Measurements from ENCODE around the gene TTC3. TPM values are rescaled to one million over a fixed set of nuclear protein-coding genes. Genes with fewer than 3 reads are reported as not detected.
"Not testable (repeated sequence)": the region's sequence is repeated elsewhere in the genome, so short reads cannot be mapped to it uniquely, and the experiment has no call there.

Gene TTC3
- total RNA-seq, 3 donors from 2014 or later, result 67.2 to 126 (median 98.1) TPM

DNA sequence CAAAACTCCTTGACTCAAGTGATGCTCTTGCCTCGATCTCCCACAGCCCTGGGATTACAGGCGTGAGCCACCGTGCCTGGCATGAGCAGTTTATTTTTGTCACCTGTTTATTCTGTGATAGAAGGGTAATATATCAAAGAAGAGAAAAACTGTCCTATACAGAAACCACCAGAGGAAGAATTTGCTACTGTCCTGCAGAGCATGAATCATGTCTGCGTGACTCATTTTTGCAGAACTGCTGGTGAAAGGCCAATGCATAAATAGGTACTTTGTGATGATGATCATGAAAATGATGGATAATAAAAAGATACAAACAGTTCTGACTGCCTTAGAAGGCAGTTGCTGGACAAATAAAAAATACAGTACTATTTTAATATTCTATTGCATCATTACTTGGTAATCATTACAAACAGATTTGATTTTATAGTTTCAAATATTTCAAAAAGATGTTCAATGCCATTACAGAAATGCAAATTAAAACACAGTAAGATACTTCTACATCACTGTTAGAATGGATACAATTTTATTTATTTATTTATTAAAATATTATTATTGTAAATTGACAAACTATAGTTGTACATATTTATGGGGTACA, 40.1 kb upstream of the TTC3 start:
- peak; percentile 69 for ATAC-seq
- intact Hi-C loops (cut with DNase I, micrococcal nuclease), result no loop called here

GRCh38 chr21:37034394-37034793, 38.7 kb upstream of the TTC3 start:
- H3K9me3 ChIP-seq; H3K4me3 ChIP-seq; DNase-seq; intact Hi-C loops (cut with DNase I, micrococcal nuclease); H3K4me1 ChIP-seq (ENCODE audit: low read depth); H3K36me3 ChIP-seq (ENCODE audit: low read depth); ATAC-seq: not testable (repeated sequence)

More for the DNA sequence above, 40.1 kb upstream of the TTC3 start:
- DNase-seq, result no peak
- Histone ChIP-seq H3K36me3 (ENCODE audit: low read depth) (no peaks in the 10 kb centered on the region), H3K4me1 (ENCODE audit: low read depth) (no peaks in the 10 kb centered on the region), H3K4me3 (no peak overlapping the region), H3K9me3 (no peaks in the 10 kb centered on the region)
- no peak for TF ChIP-seq CTCF (IDR thresholded peaks at IDR 0.05)

DNA sequence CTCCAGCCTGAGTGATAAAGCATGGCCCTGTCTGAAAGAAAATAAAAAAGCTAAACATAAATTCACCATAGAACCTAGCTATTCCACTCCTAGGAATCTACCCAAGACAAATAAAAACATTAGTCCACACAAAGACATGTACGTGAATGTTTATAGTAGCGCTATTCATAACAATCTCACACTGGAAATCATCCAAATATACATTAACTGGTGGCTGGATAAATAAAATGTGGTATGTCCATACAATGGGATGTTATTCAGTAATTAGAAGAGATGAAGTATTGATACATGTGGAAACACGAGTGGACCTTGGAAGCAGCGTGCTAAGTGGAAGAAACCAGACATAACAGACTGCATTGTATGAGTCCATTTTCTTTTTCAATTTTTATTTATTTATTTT, 36.9 kb upstream of the TTC3 start:
- Histone ChIP-seq H3K36me3 (ENCODE audit: low read depth) (no peaks in the 10 kb centered on the region), H3K4me1 (ENCODE audit: low read depth) (no peaks in the 10 kb centered on the region), H3K4me3 (no peak overlapping the region), H3K9me3 (no peaks in the 10 kb centered on the region)
- DNase-seq (no peak), ATAC-seq (no peak)
- intact Hi-C loops (cut with DNase I, micrococcal nuclease), result no loop called here
- TF ChIP-seq CTCF (IDR thresholded peaks at IDR 0.05), result no peak

DNA sequence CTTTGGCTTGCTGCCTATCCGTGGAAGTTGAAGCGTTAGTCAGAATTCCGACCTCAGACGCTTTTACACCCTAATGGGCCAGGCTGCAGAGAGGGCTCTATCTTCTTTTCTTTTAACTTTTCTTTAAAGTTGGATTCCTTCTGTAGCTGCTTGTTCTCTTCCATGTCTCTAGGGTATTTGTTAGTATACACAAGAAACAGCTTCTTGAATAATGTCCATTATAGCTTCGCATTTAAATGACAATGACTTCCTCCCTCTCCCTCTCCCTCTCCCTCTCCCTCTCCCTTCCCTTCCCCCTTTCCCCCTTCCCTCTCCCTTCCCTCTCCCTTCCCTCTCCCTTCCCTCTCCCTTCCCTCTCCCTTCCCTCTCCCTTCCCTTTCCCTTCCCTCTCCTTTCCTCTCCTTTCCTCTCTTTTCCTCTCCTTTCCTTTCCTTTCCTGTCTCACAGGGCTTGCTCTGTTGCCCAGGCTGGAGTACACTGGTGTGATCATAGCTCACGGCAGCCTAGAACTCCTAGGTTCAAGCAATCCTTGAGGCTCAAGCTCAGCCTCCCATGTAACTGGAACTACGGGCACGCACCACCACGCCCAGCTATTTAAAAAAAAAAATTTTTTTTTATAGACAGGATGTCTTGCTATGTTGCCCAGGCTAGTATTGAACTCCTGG, 33.5 kb upstream of the TTC3 start:
- DNase-seq (no peak), ATAC-seq (no peak)
- Histone ChIP-seq H3K36me3 (ENCODE audit: low read depth) (no peaks in the 10 kb centered on the region), H3K9me3 (no peaks in the 10 kb centered on the region), H3K4me1 (ENCODE audit: low read depth) (no peaks in the 10 kb centered on the region), H3K4me3 (no peak overlapping the region)
- intact Hi-C loops (cut with DNase I, micrococcal nuclease), result no loop called here
- TF ChIP-seq CTCF (IDR thresholded peaks at IDR 0.05), result no peak

DNA sequence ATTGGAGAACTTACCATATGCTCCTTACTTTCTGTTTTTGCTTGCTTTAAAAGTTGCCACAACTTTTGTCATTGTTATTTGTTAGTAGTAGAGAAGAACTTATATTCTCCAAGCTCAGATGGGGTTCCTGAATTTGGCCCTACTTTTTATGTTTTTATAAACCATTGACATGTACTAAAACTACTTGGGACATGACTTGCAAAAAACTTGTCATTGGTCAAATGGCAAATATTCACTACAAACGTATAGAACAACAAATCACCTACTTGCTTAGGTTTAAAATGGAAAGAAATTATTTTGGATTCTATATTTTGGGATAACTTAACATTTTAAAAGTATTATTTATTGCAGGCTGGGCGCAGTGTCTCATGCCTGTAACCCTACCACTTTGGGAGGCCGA, 32.8 kb upstream of the TTC3 start:
- ATAC-seq (no peak), DNase-seq (no peak)
- intact Hi-C loops (cut with DNase I, micrococcal nuclease), result no loop called here
- Histone ChIP-seq H3K4me3 (no peak overlapping the region), H3K9me3 (no peaks in the 10 kb centered on the region), H3K36me3 (ENCODE audit: low read depth) (no peaks in the 10 kb centered on the region), H3K4me1 (ENCODE audit: low read depth) (no peaks in the 10 kb centered on the region)
- no peak for TF ChIP-seq CTCF (IDR thresholded peaks at IDR 0.05)

GRCh38 chr21:37041706-37042271, 31.3 kb upstream of the TTC3 start:
- peak; percentile 68 for ATAC-seq
- no peaks in the 10 kb centered on the region for H3K4me1 ChIP-seq (ENCODE audit: low read depth)
- no peak for DNase-seq
- intact Hi-C loops (cut with DNase I, micrococcal nuclease), result no loop called here
- TF ChIP-seq CTCF (IDR thresholded peaks at IDR 0.05), result no peak
- no peaks in the 10 kb centered on the region for H3K9me3 ChIP-seq
- no peaks in the 10 kb centered on the region for H3K36me3 ChIP-seq (ENCODE audit: low read depth)
- no peak overlapping the region for H3K4me3 ChIP-seq

Data from mucosa of descending colon (tissue), 3 donors.